HCT116 (cell line): ENCODE data around the gene EPYC.

ENCODE experiments used
- EZH2phosphoT487 ChIP-seq: fragments of 200-600 bp; IDR thresholded peaks from 2 replicates; pipeline ENCODE4 v1.6.1; 2018; ENCODE audit warnings: antibody characterized with exemption, borderline replicate concordance
- POLR2A ChIP-seq: IDR thresholded peaks from 2 replicates; pipeline ENCODE4 v1.7.0; 2011; ENCODE audit warnings: borderline replicate concordance; ENCODE audit not compliant: insufficient read depth, insufficient read length; ENCODE audit errors: extremely low read depth
- TF ChIP-seq, protein P1 (sequence below), 3 experiments: fragments of 200-600 bp in 1 of 3; sonication (generic) in 1 of 3; IDR thresholded peaks in 2 of 3; conservative IDR thresholded peaks in 1 of 3; 2 replicates each; pipeline ENCODE4 v1.5.1; 2012 to 2017; ENCODE audit warnings: low read depth in 2 of 3, low read length in 2 of 3, antibody characterized with exemption in 1 of 3, borderline replicate concordance in 1 of 3, control low read depth in 1 of 3, mild to moderate bottlenecking in 1 of 3, mixed read lengths in 1 of 3, mixed run types in 1 of 3, moderate library complexity in 1 of 3; ENCODE audit not compliant: insufficient read depth in 1 of 3
- TF ChIP-seq, protein P2 (sequence below): IDR thresholded peaks from 2 replicates; pipeline ENCODE4 v1.6.1; 2012

DNA sequence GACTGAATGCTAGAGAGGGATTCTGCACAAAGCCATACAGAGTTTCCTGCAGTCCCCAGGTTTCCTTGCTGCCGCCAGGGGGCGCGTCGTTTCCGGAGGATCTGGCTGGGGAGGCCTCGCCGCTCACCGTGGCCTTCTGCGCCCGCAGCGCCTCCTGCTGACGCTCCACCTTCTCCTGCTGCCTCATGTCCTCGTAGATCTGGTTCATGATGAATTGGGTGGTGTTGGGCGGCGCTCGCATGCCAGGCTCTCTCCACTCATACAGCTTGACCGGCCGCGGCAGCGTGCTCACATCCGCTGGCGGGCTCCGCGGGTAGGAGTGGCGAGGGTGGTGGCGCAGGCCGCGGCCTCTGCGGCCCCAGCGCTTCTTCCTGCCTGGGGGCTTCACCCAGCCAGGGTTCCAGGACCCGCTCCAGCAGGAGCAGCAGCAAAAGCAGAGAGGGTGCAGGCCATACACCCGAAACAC lies 50.8 kb downstream of the EPYC start:
- TF ChIP-seq POLR2A (no peak), EZH2phosphoT487 (no peak)
- TF ChIP-seq, protein P1, sequence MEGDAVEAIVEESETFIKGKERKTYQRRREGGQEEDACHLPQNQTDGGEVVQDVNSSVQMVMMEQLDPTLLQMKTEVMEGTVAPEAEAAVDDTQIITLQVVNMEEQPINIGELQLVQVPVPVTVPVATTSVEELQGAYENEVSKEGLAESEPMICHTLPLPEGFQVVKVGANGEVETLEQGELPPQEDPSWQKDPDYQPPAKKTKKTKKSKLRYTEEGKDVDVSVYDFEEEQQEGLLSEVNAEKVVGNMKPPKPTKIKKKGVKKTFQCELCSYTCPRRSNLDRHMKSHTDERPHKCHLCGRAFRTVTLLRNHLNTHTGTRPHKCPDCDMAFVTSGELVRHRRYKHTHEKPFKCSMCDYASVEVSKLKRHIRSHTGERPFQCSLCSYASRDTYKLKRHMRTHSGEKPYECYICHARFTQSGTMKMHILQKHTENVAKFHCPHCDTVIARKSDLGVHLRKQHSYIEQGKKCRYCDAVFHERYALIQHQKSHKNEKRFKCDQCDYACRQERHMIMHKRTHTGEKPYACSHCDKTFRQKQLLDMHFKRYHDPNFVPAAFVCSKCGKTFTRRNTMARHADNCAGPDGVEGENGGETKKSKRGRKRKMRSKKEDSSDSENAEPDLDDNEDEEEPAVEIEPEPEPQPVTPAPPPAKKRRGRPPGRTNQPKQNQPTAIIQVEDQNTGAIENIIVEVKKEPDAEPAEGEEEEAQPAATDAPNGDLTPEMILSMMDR (IDR thresholded peaks at IDR 0.05 in 2 of 3, conservative IDR thresholded peaks at IDR 0.05 in 1 of 3; ENCODE audit: borderline replicate concordance in 1 of 3, insufficient read depth in 1 of 3, low read depth in 2 of 3, low read length in 2 of 3): peak in 2 of 3 experiments; percentile 14 to 25; a peak in 2 of 6 replicates
- TF ChIP-seq, protein P2, sequence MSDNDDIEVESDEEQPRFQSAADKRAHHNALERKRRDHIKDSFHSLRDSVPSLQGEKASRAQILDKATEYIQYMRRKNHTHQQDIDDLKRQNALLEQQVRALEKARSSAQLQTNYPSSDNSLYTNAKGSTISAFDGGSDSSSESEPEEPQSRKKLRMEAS: no peak
